Measurements from ENCODE around the gene PIP5K1C. TPM values are rescaled to one million over a fixed set of nuclear protein-coding genes. Genes with fewer than 3 reads are reported as not detected.

PIP5K1C gene
- total and polyA plus RNA-seq, 9 of the 15 experiments (the other 6 are each of a cell fraction or from before 2014, with no cell fraction given), result 0.38 to 22.1 (median 4.1) TPM

GRCh38 chr19:3723110-3723488, 22.8 kb upstream of the PIP5K1C start (continued):
- TF ChIP-seq THRB (CRISPR knock-in tag; conservative IDR thresholded peaks at IDR 0.05) (no peak), ERF (CRISPR knock-in tag; IDR thresholded peaks at IDR 0.05) (no peak), CC2D1A (IDR thresholded peaks at IDR 0.05) (no peak)

- Histone ChIP-seq H3K4me2 (ENCODE audit: insufficient read depth, low read length) (no peak overlapping the region; the same call in 1 of the 2 replicates), H3K9ac (ENCODE audit: insufficient read depth in 1 of 2, low read depth in 2 of 2, low read length in 2 of 2) (peak overlapping the region in 1 of 2 experiments; percentile 76; a peak in 1 of 4 replicates), H3K79me2 (ENCODE audit: control insufficient read depth, insufficient read depth, low read length) (no peaks in the 10 kb centered on the region), H3K27ac (ENCODE audit: extremely low read depth, low read depth, low read length) (no peak overlapping the region), H2AFZ (ENCODE audit: low read depth, low read length) (no peak overlapping the region), H4K20me1 (replicated peaks; ENCODE audit: control insufficient read depth, insufficient read depth, low read length) (no peaks in the 10 kb centered on the region), H3K4me1 (replicated peaks in 1 of 2; ENCODE audit: control insufficient read depth in 2 of 2, insufficient read depth in 2 of 2, low read length in 2 of 2) (peaks cover 7 to 31% of the 10 kb centered on the region in 2 experiments; a peak in 3 of 5 replicates), H3K36me3 (ENCODE audit: control insufficient read depth, insufficient read depth, low read length) (no peaks in the 10 kb centered on the region), H3K4me3 (no peak overlapping the region), H3K27me3 (ENCODE audit: control insufficient read depth in 2 of 2, insufficient read depth in 2 of 2, low read length in 2 of 2) (no peaks in the 10 kb centered on the region), H3K9me3 (replicated peaks; ENCODE audit: control insufficient read depth, insufficient read depth, low read depth, low read length) (no peaks in the 10 kb centered on the region), H3K9me1 (ENCODE audit: control insufficient read depth, insufficient read depth, low read length) (no peaks in the 10 kb centered on the region)
- 7% methylated on average over 16 of the region's 30 CpGs for WGBS (ENCODE audit: insufficient coverage, low coverage, missing lambda C conversion rate)
- intact Hi-C loops (cut with micrococcal nuclease) (loop anchor here (5.0 kb wide), 2 partner anchors 100 to 125 kb away; no protein-coding TSS in a partner anchor), in situ Hi-C loops (cut with MboI) (no loop called here)
- BruUV-seq (replicated peaks), result no TSS peak
- FAIRE-seq (no peak), DNase-seq (ENCODE audit: extremely low read depth in 1 of 4, low spot score in 3 of 4) (peak in 2 of 4 experiments; percentile 44 to 48), ATAC-seq (0 out of 3 replicates have a peak, but pooled peaks have one; percentile 20)
- ChIA-PET POLR2A (no interaction called here), CTCF (ENCODE audit: low intra/inter-chr PET ratio) (no interaction called here)
- TF ChIP-seq USF1 (CRISPR knock-in tag; IDR thresholded peaks at IDR 0.05) (peak; percentile 14; the same call in 1 of the 2 replicates), POLR2B (IDR thresholded peaks at IDR 0.05; ENCODE audit: low read depth, partially characterized antibody) (no peak), ZKSCAN8 (CRISPR knock-in tag; IDR thresholded peaks at IDR 0.05) (peak; percentile 93), ZBTB7A (IDR thresholded peaks at IDR 0.05; ENCODE audit: borderline replicate concordance, control insufficient read depth, low read depth, low read length) (peak; percentile 31; the same call in 1 of the 2 replicates)
Observed at GRCh38 chr19:3722443-3723109, 22.3 kb upstream of the PIP5K1C start.
